GM19099 (cell line): Measurements from ENCODE around the gene CSAD.

Experiments
- POLR2A ChIP-seq: IDR thresholded peaks from 3 replicates; pipeline ENCODE4 v1.6.1; 2011; ENCODE audit warnings: low read depth; ENCODE audit not compliant: insufficient read length; ENCODE audit errors: extremely low read depth

The CSAD gene

DNA sequence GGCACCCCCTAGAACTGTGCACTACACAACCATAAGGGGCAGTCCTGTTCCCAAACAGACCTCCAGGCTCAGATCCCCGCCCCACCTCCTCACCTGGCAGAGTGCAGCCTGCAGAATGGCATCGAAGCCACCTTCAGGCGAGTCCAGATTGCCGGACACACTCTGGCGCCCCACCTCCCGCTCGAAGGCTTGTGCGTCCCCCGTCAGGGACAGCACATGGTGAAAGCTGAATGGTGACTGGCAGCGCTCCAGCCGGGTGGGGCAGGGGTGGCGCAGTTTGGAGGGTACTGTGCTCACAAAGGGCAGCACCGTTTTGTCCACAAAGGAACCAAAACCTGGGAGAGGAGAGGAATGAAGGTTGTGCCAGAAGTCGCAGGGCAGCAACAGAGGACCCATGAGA lies 15.8 kb upstream of the CSAD start:
- TF ChIP-seq POLR2A = no peak

DNA sequence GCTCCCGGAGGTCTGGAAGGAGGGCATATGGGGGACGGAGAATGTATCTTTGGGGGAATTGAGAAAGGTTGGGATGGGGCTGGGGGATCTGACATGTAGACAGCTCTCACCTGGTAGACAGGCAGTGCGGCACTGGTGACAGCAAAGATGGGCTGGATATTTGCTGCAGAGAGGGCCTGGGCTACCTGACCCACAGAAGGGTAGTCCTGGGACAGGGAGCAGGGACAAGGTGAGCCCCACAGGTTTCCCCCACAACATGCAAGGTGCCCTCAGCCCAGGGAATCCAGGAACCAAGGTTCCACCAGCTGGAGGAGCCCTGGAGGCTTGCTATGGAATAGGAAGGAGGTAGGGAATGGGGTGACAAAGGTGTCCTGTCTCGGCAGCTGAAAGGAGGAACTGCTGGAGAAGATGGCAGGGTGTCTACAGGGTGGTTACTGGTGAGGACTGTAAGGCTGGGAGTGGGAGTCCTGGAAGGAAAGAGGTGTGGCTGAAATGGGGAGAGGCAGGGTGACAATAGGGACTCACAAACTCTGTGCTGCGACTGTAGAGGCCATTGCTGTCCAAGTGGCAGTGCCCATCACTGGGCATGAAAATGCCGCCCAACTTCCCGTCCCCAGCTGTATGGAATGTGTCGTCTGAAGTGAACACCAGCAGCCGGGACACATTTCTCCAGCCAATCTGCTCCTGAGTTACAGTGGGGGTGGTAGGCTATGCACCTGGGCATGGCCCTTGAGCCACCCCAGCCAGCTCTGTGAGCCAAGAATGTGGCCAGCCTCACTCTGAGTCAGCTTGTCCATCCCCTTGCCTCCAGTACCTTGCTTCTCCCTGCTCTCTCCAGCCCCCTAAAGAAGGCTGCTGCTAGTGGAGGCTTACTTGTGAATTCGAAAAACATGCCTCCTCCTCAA lies 15.0 kb upstream of the CSAD start:
- no peak for TF ChIP-seq POLR2A

DNA sequence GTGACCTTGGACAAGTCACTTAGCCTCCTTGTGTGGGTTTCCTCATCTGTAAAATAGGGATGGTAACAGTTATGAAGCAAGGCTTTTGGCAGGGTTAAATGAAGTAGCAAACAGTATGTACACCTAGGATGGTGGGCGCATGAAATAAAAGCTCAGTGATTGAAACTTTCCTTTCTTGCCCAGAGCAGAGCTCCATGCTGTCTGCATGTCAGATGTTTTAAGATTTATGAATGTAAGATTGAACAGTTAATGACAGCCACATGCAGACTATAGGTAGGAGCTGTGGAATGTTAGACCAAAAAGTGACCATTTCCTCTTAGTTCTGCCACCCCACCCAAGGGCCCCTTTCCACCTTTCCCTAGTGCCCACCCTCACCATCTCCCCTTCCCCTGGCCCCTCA lies 14.2 kb upstream of the CSAD start:
- TF ChIP-seq POLR2A = no peak

DNA sequence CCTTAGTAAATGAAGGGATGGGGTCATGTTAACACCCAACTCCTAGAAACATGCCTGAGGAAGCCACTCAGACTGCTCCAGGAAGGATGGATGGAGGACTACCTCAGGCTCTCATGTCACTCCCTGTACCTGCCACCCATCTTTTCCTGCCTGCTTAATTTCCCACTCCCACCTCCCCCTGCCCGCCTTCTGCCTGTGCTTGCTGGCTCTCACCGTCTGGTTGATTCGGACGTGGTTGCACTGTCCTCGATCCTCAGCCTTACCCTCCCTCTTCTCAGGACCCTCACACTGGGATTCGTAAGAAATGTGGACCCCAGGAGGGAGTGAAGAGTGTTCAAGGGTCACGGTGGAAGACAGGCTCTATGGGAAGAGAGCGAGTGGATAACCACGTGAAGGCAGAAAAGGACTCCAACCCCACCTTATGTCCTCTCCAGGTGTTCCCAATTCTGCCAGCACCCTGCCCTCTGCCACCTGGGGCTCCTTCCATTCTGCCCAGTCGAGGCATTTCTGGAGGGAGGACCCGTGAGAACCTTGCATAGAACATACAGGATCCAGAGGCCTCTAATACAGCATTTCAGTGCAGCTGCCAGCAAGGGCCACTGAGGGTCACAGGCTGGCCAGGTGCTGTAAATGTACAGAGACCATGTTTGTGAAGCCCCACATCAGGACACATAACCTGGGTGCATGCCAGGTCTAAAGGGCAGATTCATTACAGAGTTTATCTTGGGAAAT lies 13.4 kb upstream of the CSAD start:
- TF ChIP-seq POLR2A = no peak

DNA sequence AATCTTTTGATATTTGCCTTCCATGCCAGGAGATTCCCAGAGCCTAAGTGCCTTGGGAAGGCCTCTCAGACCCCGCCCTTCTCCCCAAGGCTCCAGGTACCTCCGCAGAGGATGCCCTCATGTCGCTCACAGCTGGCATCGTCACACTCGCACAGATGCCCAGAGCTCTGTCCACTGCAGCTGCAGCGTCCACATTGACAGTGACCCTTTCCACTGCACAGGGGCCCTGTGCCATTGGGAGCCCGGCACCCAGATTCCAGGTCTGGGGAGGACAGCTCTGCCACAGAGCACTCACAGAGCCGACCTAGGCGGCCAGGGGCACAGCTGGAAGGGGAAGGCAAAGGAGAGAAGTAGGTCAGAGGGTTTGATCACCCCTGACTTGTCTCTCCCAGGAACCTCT lies 12.3 kb upstream of the CSAD start:
- TF ChIP-seq POLR2A = no peak

DNA sequence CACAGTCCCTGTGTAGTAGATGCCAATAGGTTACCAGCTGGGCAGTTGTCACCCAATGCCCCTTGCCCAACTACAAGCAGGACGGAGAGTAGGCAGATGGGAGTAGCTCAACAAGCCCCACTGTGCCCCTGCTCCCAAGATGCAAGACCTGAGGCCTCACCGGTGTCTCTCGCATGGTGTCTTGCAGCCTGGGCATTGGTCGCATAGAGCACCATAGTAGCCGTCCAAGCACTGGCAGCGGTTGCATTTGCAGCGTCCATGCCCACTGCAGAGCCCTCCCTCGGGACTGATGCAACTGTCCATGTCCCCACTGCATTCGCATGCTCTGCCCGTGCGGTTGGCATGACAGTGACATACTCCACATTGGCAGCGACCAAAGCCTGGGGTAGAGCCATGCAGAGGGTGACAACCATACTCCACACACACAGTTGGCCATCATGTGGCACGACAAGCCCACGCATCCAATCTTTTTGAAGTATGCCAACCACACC lies 11.9 kb upstream of the CSAD start:
- TF ChIP-seq POLR2A = no peak

DNA sequence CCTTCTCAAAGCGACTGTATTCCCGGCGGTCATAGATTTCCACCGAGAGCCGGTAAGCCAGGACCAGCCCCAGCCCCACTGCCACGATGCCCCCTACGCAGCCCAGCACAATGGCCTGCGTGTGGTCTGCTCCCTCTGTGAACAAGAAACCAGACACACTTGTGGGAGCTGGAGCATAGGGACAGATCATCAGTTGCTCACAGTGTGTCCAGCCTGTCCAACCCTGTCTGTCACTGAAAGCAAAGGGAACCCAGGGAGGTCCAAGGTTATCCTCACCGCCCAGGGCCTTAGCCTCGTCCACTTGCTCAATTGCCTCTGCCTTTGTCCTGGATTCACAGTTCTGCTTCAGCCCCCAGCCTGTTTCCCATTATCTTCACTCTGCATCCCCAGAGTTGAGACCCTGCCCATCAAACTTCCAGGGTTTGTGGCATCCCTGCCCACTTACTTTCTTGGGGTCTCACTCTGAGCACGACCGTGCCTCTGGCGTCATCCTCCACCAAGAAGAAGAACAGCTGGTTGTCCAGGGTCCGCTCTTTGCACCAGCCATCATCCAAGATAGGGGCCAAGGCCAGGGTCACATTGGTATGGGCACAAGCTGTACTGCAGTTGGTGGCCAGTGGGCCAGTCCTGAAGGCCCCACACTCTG lies 11.3 kb upstream of the CSAD start:
- no peak for TF ChIP-seq POLR2A

DNA sequence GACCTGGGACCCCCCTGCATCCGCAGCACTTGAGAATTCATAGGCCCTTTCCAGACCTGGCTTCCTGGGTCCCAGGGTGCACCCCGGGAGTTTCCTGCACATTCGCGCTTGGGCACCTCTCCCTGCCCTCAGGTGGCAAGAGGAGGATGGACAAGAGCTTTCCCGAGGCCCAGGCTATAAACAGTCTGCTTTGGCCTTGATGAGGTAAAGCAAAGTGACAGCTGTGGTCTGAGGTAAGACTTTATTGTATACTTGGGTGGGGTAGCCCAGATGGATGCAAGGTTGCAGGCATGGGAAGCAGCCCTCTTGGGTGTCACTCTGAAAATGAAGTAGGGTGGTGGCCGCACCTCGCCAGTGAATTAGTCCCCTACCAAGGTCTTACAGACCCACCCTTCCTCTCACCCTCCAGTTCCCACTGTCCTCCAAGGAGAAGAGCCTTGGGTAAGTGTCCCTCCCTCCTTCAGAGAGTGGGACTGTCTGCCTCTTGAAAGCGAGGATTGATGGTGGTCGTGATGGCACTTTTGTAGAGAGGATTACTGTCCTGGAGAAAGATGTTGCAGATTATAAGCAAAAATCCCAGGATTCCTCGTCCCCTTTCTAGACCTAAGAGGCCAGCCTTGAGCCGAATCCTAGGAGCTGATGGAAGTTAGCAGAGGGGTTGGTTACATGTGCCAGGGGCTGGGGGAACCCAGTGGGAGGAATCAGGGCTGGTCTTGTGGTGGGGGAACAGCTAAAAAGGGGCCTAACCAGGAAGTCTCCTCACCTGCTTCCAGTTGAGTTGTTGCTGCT lies 10.6 kb upstream of the CSAD start:
- no peak for TF ChIP-seq POLR2A

DNA sequence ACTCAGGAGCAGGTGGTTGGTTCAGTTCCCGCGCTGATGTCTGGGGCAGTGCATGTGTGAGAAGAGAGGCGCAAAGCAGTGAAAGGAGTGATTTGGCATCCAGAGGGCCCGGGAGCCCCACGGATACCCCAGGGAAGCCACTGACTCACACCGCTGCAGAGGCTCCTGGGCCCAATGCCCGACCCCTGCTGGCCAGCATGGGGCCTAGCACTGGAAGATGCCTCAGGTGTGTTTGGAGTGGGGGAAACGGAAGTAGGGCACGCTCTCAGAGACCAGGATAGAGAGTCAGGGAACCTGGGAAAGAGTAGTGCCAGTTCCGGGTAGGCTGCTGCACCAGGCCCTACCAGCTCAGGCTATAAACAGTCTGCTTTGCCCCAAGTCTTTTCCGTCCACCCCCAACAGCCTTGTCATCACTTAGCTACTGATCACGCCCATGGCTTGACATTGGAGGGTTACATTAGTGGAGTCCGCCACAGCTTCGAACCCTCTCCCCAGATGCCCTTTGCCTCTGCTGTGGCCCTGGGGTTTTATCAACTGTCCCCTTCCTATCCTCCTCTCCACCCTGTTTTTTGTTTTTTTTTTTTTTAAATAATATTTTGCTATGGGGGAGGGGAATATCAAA lies 9.5 kb upstream of the CSAD start:
- peak; percentile 33 for TF ChIP-seq POLR2A

DNA sequence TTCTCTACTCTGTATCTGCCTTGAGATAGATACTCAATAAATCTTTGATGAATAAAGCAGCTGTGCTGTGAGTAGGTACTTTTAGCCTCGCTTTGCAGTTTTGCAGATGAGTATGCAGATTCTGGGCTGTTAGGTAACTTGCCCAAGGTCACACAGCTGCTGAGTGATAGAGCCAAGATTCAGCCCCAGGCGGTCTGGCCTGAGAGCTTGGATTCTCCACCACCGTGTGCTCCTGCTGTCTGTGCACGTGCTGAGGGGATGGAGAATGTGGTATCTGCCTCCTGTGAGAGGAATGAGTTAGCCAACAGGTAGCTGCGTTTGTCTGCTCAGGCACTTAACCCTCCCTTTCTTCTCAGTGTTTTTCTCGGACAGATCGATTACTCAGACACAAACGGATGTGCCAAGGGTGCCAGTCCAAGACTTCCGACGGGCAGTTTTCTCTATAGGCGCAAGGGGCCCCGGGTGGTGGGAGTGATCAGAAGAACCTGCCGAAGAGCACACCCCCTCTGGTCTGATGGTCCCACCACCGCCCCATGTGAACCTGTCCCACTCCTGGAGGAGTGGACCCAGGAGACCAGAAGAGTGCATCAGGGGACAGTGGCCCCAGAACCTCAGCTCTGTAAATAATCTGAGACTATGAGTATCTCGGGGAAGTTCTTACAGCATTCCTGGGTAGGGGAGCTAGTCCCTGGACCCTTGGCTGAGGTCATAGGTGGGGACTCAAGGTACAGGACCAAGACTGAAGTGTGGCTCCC lies 6.6 kb upstream of the CSAD start:
- no peak for TF ChIP-seq POLR2A

DNA sequence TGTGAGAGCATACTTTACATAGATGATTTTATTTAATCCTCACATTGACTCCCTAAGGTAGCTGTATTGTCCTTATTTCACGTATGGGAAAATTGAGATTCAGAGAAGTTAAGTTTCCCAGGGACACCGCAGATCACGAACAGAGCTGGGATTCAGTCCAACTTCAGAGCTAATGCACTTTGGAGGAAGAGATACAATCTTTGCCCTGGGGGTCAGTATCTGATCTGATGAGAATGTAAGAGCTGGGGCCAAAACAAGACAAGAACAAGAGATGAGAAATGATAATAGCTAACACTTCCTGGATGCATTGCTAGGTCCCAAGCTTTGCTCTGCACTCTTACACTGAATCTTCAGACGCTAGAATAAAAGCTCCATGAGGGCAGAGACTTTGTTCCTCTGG lies 6.0 kb upstream of the CSAD start:
- TF ChIP-seq POLR2A = no peak

DNA sequence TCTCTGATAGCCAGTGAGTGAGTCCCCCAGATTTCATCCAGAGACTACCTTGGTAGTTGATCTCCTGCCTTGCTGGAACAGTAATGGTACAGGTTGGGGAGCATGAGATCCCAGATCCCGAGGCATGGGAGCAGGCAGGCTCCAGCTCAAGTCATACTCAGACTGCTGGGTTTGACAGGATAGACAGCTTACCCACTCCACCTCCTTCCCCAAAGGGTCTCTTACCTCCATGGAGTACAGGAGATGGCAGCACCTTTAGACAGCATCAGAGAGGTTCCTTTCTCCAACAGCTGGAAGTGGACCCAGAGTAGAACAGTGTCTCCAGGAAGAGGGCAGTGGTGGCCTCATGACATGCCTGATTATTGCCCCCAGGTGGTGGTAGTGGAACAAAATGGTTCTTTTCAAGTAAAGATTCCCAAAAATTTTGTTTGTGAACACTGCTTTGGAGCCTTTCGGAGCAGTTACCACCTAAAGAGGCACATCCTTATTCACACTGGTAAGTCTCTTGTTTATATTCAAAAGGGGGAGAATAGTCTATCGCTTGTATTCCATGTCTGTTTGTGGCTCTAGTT lies 4.9 kb upstream of the CSAD start:
- TF ChIP-seq POLR2A = no peak

DNA sequence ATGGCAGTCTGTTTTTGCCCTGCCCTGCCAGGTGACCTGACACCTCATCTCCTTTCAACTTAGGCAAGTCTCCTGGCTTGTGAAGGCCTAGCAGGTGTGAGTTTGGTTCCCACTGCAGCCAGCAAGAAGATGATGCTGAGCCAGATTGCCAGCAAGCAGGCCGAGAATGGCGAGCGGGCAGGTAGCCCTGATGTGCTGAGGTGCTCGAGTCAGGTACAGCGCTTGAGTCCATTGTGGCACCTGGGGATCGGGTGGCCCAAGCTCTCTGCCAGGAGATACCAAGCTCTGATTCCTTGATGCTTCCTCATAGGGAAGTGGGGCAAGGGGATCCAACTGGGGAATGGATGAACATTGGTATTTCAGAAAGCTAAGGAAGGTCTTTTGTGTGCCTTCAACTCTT lies 4.1 kb upstream of the CSAD start:
- no peak for TF ChIP-seq POLR2A
